ENCODE data around the gene KIAA1217.
"Not testable (repeated sequence)": the region's sequence is repeated elsewhere in the genome, so short reads cannot be mapped to it uniquely, and the experiment has no call there.

KIAA1217 gene

DNA sequence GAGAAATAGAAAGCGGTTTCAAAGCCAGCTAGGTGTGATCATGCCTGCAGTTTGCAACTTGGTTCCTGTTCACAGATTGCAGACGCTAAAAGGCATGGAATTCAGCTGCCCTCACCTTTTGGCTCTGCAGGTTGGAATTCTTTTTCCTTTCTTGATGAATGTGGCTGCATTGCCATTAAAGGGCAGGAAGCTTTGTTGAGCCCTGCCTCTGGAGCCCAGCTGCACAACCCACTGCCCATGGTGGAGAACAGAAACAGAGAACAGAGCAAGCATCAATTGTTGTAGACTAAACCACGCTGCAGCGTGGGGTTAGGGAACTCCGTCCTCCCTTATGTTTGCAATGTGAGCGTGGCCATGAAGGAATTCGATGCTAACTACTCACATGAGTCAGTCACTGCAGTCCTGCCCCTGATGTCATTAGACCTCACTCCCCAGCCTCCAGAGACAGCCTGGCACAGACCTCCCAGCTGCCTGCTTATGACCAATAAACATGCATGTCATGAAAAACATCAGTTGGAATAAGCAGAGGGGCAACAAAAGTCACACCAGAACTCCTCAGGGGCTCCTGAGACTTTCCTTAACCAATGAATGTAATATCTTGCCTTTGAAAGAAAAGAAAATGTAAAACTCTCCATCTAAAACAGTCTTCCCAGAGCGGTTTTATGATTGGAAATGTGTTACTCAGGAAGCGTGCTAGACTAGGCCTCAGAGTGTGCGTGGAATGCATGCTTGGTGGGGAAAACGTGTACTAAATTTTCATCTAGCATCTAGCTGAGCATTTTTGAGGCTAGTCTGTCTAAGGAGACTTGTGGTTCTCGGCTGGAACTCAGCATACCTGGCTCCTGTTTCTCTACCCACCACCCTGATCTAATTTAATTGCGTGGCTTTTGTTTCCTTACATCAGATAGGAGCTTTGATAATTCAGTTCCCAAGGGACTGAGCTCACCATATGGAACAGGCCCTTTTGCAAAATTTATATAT is 232.2 kb downstream of the KIAA1217 start:
- H3K4me3 ChIP-seq (ENCODE audit: control insufficient read depth, low read depth, low read length), result no peak overlapping the region
- TF ChIP-seq, protein P1, sequence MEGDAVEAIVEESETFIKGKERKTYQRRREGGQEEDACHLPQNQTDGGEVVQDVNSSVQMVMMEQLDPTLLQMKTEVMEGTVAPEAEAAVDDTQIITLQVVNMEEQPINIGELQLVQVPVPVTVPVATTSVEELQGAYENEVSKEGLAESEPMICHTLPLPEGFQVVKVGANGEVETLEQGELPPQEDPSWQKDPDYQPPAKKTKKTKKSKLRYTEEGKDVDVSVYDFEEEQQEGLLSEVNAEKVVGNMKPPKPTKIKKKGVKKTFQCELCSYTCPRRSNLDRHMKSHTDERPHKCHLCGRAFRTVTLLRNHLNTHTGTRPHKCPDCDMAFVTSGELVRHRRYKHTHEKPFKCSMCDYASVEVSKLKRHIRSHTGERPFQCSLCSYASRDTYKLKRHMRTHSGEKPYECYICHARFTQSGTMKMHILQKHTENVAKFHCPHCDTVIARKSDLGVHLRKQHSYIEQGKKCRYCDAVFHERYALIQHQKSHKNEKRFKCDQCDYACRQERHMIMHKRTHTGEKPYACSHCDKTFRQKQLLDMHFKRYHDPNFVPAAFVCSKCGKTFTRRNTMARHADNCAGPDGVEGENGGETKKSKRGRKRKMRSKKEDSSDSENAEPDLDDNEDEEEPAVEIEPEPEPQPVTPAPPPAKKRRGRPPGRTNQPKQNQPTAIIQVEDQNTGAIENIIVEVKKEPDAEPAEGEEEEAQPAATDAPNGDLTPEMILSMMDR (conservative IDR thresholded peaks at IDR 0.05; ENCODE audit: control insufficient read depth, insufficient read depth, low read depth, low read length), result no peak

GRCh38 chr10:24442234-24442633 is 233.3 kb downstream of the KIAA1217 start:
- TF ChIP-seq, protein P1 (conservative IDR thresholded peaks at IDR 0.05; ENCODE audit: control insufficient read depth, insufficient read depth, low read depth, low read length), result no peak
- no peak overlapping the region for H3K4me3 ChIP-seq (ENCODE audit: control insufficient read depth, low read depth, low read length)
- no peak for DNase-seq (ENCODE audit: low read depth)

More for the DNA sequence above, 232.2 kb downstream of the KIAA1217 start:
- DNase-seq (ENCODE audit: low read depth), result peak; percentile 80

DNA sequence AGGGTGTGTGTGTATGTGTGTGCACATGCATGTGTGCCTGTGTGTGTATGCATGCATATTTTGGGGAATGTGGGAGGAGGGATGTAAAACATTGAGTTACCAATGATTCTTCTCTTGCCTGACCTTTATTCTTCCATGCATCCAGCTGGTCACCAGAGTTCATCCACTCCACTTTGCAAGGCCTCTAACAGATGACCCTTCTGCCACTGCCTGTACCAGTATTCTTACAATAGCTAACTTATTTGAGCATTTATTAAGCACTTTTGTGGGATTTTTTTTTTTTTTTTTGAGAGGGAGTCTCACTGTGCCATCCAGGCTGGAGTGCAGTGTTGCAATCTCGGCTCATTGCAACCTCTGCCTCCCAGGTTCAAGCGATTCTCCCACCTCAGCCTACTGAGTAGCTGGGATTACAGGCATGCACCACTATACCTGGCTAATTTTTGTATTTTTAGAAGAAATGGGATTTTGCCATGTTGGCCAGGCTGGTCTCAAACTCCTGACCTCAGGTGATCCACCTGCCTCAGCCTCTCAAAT is 233.8 kb downstream of the KIAA1217 start:
- DNase-seq (ENCODE audit: low read depth); H3K4me3 ChIP-seq (ENCODE audit: control insufficient read depth, low read depth, low read length): not testable (repeated sequence)

- TF ChIP-seq, protein P1 (conservative IDR thresholded peaks at IDR 0.05; ENCODE audit: control insufficient read depth, insufficient read depth, low read depth, low read length), result no peak
- H3K4me3 ChIP-seq (ENCODE audit: control insufficient read depth, low read depth, low read length), result no peak overlapping the region
- DNase-seq (ENCODE audit: low read depth), result peak; percentile 97
Observed at GRCh38 chr10:24444337-24444736, 235.4 kb downstream of the KIAA1217 start.

DNA sequence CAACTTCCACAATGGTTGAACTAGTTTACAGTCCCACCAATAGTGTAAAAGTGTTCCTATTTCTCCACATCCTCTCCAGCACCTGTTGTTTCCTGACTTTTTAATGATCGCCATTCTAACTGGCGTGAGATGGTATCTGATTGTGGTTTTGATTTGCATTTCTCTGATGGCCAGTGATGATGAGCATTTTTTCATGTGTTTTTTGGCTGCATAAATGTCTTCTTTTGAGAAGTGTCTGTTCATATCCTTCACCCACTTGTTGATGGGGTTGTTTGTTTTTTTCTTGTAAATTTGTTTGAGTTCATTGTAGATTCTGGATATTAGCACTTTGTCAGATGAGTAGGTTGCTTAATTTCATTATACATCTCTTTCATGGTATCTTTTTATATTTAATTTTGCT is 237.0 kb downstream of the KIAA1217 start:
- not testable (repeated sequence) for DNase-seq (ENCODE audit: low read depth); H3K4me3 ChIP-seq (ENCODE audit: control insufficient read depth, low read depth, low read length)

DNA sequence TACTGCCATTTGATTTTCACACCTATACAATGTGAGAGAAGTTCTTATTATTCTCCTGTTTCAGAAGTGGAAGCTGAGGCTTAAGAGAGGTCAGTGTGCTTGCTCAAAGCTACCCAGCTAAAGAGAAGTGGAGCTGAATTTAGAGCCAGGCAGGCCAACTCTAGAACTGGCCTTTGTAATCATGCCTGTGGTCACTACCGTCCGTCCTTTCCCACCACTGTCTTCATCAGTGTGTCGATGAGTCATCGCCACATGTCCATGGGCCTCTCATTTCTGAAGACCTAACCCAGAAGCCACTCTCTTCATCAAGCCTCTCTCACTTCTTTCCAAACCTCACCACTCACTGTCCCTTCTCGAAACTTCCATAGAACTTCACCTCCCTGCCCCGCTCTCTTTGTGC is 237.8 kb downstream of the KIAA1217 start:
- peak; percentile 98 for DNase-seq (ENCODE audit: low read depth)

GRCh38 chr10:24448351-24448999 is 239.5 kb downstream of the KIAA1217 start:
- H3K4me3 ChIP-seq (ENCODE audit: control insufficient read depth, low read depth, low read length), result no peak overlapping the region
- peak; percentile 78 for DNase-seq (ENCODE audit: low read depth)
- TF ChIP-seq, protein P1 (conservative IDR thresholded peaks at IDR 0.05; ENCODE audit: control insufficient read depth, insufficient read depth, low read depth, low read length), result no peak

More for the DNA sequence above, 237.8 kb downstream of the KIAA1217 start:
- TF ChIP-seq, protein P1 (conservative IDR thresholded peaks at IDR 0.05; ENCODE audit: control insufficient read depth, insufficient read depth, low read depth, low read length), result no peak
- no peak overlapping the region for H3K4me3 ChIP-seq (ENCODE audit: control insufficient read depth, low read depth, low read length)
